Endothelial cell (in vitro differentiated cells): ENCODE data around the gene KIR3DL1. TPM values are rescaled to one million over a fixed set of nuclear protein-coding genes. Genes with fewer than 3 reads are reported as not detected.
"Not testable (repeated sequence)": the region's sequence is repeated elsewhere in the genome, so short reads cannot be mapped to it uniquely, and the experiment has no call there.

Experiments
- DNase-seq: peaks from one replicate; pipeline ENCODE4 v3.0.0; 2021; ENCODE audit warnings: low spot score
- H3K27ac Mint-ChIP-seq: one replicate; pipeline ENCODE4 v1.8.0; 2021; ENCODE audit warnings: mixed read lengths, inconsistent platforms; ENCODE audit not compliant: unreplicated experiment
- H3K27me3 Mint-ChIP-seq: one replicate; pipeline ENCODE4 v1.8.0; 2021; ENCODE audit warnings: mild to moderate bottlenecking, moderate library complexity, mixed read lengths, inconsistent platforms; ENCODE audit not compliant: unreplicated experiment
- H3K36me3 Mint-ChIP-seq: one replicate; pipeline ENCODE4 v1.8.0; 2021; ENCODE audit warnings: mild to moderate bottlenecking, low read depth, mixed read lengths, inconsistent platforms; ENCODE audit not compliant: unreplicated experiment
- H3K4me1 Mint-ChIP-seq: one replicate; pipeline ENCODE4 v1.8.0; 2021; ENCODE audit warnings: mild to moderate bottlenecking, mixed read lengths, inconsistent platforms; ENCODE audit not compliant: unreplicated experiment
- H3K4me3 Mint-ChIP-seq: one replicate; pipeline ENCODE4 v1.8.0; 2021; ENCODE audit warnings: mild to moderate bottlenecking, mixed read lengths, inconsistent platforms; ENCODE audit not compliant: unreplicated experiment
- H3K9me3 Mint-ChIP-seq: one replicate; pipeline ENCODE4 v1.8.0; 2021; ENCODE audit warnings: mixed read lengths, inconsistent platforms; ENCODE audit not compliant: unreplicated experiment
- CTCF ChIP-seq: fragments of 200-600 bp; sonication (generic); IDR thresholded peaks from one replicate; pipeline ENCODE4 v1.5.0; 2021; ENCODE audit warnings: antibody characterized with exemption; ENCODE audit not compliant: unreplicated experiment
- total RNA-seq: library from RNA; stranded (reverse); fragmentation: NEBNext Ultra II Directional; extraction: Animal tissue kit (Norgen Biotek cat#: 25700); gene quantifications from one replicate; pipeline ENCODE4 v1.2.1, GENCODE V29; 2021; ENCODE audit not compliant: unreplicated experiment

The KIR3DL1 gene
- total RNA-seq, 1 donor from 2014 or later, result not detected

GRCh38 chr19:54804101-54804500 lies 12.2 kb upstream of the KIR3DL1 start:
- Mint-ChIP-seq H3K9me3 (peaks cover 50% of the 10 kb centered on the region), H3K4me1 (no peaks in the 10 kb centered on the region), H3K27ac (no peak overlapping the region), H3K4me3 (no peak overlapping the region), H3K36me3 (peaks cover 13% of the 10 kb centered on the region), H3K27me3 (peaks cover 6% of the 10 kb centered on the region)
- no peak for TF ChIP-seq CTCF
- no peak for DNase-seq

- DNase-seq, result no peak
- peaks cover 15% of the 10 kb centered on the region for H3K36me3 Mint-ChIP-seq
- no peaks in the 10 kb centered on the region for H3K4me1 Mint-ChIP-seq
- TF ChIP-seq CTCF, result no peak
- peaks cover 50% of the 10 kb centered on the region for H3K9me3 Mint-ChIP-seq
- no peak overlapping the region for H3K4me3 Mint-ChIP-seq
- no peak overlapping the region for H3K27ac Mint-ChIP-seq
- peaks cover 6% of the 10 kb centered on the region for H3K27me3 Mint-ChIP-seq
Observed at GRCh38 chr19:54804571-54804970, 11.7 kb upstream of the KIR3DL1 start.

- TF ChIP-seq CTCF, result no peak
- H3K36me3 Mint-ChIP-seq, result peaks cover 20% of the 10 kb centered on the region
- no peak for DNase-seq
- no peaks in the 10 kb centered on the region for H3K4me1 Mint-ChIP-seq
- H3K27ac Mint-ChIP-seq, result no peak overlapping the region
- H3K27me3 Mint-ChIP-seq, result peaks cover 6% of the 10 kb centered on the region
- H3K9me3 Mint-ChIP-seq, result peaks cover 59% of the 10 kb centered on the region
- H3K4me3 Mint-ChIP-seq, result no peak overlapping the region
Observed at GRCh38 chr19:54805665-54806515, 10.4 kb upstream of the KIR3DL1 start.

GRCh38 chr19:54806516-54806838 lies 9.8 kb upstream of the KIR3DL1 start:
- no peaks in the 10 kb centered on the region for H3K4me1 Mint-ChIP-seq
- no peak for TF ChIP-seq CTCF
- H3K36me3 Mint-ChIP-seq, result peaks cover 20% of the 10 kb centered on the region
- no peak overlapping the region for H3K27ac Mint-ChIP-seq
- peaks cover 6% of the 10 kb centered on the region for H3K27me3 Mint-ChIP-seq
- peaks cover 61% of the 10 kb centered on the region for H3K9me3 Mint-ChIP-seq
- no peak for DNase-seq
- no peak overlapping the region for H3K4me3 Mint-ChIP-seq

- peaks cover 70% of the 10 kb centered on the region for H3K9me3 Mint-ChIP-seq
- peaks cover 39% of the 10 kb centered on the region for H3K36me3 Mint-ChIP-seq
- DNase-seq, H3K27ac Mint-ChIP-seq, H3K4me1 Mint-ChIP-seq, H3K4me3 Mint-ChIP-seq, H3K27me3 Mint-ChIP-seq: not testable (repeated sequence)
Observed at GRCh38 chr19:54814571-54814970, 1.7 kb upstream of the KIR3DL1 start.
